Hepatocyte (in vitro differentiated cells): Measurements from ENCODE around the gene STYXL2.

Experiments
- EZH2 ChIP-seq: fragments of 200-600 bp; sonication (generic); IDR thresholded peaks from 2 replicates; pipeline ENCODE4 v1.6.1; 2016; ENCODE audit warnings: antibody characterized with exemption, mild to moderate bottlenecking, borderline replicate concordance
- EZH2phosphoT487 ChIP-seq: fragments of 200-600 bp; sonication (generic); IDR thresholded peaks from one replicate; pipeline ENCODE4 v1.6.1; 2018; ENCODE audit warnings: antibody characterized with exemption, mild to moderate bottlenecking, low read depth, moderate library complexity; ENCODE audit not compliant: unreplicated experiment, severe bottlenecking
- TF ChIP-seq, protein P1 (sequence below): fragments of 200-600 bp; sonication (generic); IDR thresholded peaks from 2 replicates; pipeline ENCODE4 v1.5.1; 2016; ENCODE audit warnings: antibody characterized with exemption, mild to moderate bottlenecking; ENCODE audit not compliant: poor library complexity

GRCh38 chr1:167089939-167090313 lies 3.9 kb upstream of the STYXL2 start:
- TF ChIP-seq, protein P1, sequence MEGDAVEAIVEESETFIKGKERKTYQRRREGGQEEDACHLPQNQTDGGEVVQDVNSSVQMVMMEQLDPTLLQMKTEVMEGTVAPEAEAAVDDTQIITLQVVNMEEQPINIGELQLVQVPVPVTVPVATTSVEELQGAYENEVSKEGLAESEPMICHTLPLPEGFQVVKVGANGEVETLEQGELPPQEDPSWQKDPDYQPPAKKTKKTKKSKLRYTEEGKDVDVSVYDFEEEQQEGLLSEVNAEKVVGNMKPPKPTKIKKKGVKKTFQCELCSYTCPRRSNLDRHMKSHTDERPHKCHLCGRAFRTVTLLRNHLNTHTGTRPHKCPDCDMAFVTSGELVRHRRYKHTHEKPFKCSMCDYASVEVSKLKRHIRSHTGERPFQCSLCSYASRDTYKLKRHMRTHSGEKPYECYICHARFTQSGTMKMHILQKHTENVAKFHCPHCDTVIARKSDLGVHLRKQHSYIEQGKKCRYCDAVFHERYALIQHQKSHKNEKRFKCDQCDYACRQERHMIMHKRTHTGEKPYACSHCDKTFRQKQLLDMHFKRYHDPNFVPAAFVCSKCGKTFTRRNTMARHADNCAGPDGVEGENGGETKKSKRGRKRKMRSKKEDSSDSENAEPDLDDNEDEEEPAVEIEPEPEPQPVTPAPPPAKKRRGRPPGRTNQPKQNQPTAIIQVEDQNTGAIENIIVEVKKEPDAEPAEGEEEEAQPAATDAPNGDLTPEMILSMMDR: no peak
- TF ChIP-seq EZH2 (no peak), EZH2phosphoT487 (no peak)
